Spinal cord (tissue), 10 donors: ENCODE data around the gene TBC1D8. TPM values are rescaled to one million over a fixed set of nuclear protein-coding genes. Genes with fewer than 3 reads are reported as not detected.

ENCODE experiments used
- DNase-seq, 6 donors: peaks; one replicate each; pipeline versions ENCODE4 v3.0.0 to v3.0.0-alpha.2; 2013 to 2015; ENCODE audit warnings: low spot score in 6 of 6, low read depth in 4 of 6
- H3K27ac ChIP-seq: one replicate; pipeline ENCODE4 v1.5.1; 2013; ENCODE audit warnings: low read depth, low read length, control low read depth
- H3K27me3 ChIP-seq: one replicate; pipeline ENCODE4 v1.6.1; 2013; ENCODE audit warnings: low read length; ENCODE audit not compliant: control insufficient read depth, insufficient read depth
- H3K36me3 ChIP-seq: one replicate; pipeline ENCODE4 v1.6.1; 2013; ENCODE audit warnings: low read length; ENCODE audit not compliant: control insufficient read depth, insufficient read depth
- H3K4me1 ChIP-seq: one replicate; pipeline ENCODE4 v1.6.1; 2013; ENCODE audit warnings: low read length; ENCODE audit not compliant: control insufficient read depth, insufficient read depth
- H3K4me3 ChIP-seq: one replicate; pipeline ENCODE4 v1.5.1; 2013; ENCODE audit warnings: low read depth, low read length, control low read depth
- H3K9me3 ChIP-seq: one replicate; pipeline ENCODE4 v1.6.1; 2013; ENCODE audit warnings: low read length; ENCODE audit not compliant: control insufficient read depth, insufficient read depth
- WGBS: methylation state at CpG from one replicate; pipeline ENCODE4 v1.1.5; 2013; ENCODE audit warnings: missing lambda C conversion rate; ENCODE audit not compliant: insufficient coverage; 5-methylcytosine and 5-hydroxymethylcytosine counted together
- polyA plus RNA-seq, 2 donors: library from polyadenylated mRNA; unstranded; fragments of 120-200 nt; gene quantifications; one replicate each; pipeline ENCODE4 v1.2.1, GENCODE V29; 2013; ENCODE audit not compliant: insufficient read length in 2 of 2
- total RNA-seq, 2 donors: library from RNA; depleted of rRNA in 1 of 2; stranded (reverse); fragments of 120-200 nt in 1 of 2; fragments of >200 nt in 1 of 2; gene quantifications; one replicate each; pipeline versions ENCODE4 v1.2.3 to v1.2.4, GENCODE V29; 2013 to 2014
- donor health status: healthy.

Gene TBC1D8
- total and polyA plus RNA-seq, 4 donors: 16.7 to 21.3 (median 18.0) TPM

- Histone ChIP-seq H3K4me3 (no peak overlapping the region), H3K27me3 (no peaks in the 10 kb centered on the region), H3K9me3 (no peaks in the 10 kb centered on the region), H3K36me3 (peaks cover 49% of the 10 kb centered on the region), H3K27ac (no peak overlapping the region), H3K4me1 (no peaks in the 10 kb centered on the region)
- WGBS: 43% methylated on average over 13 of the region's 16 CpGs
- peak in 2 of 6 donors; percentile 57 to 75 for DNase-seq
These were observed 172.5 kb downstream of the TBC1D8 start for GRCh38 chr2:100978582-100979191.

- no peak for DNase-seq
- Histone ChIP-seq H3K4me3 (no peak overlapping the region), H3K27me3 (no peaks in the 10 kb centered on the region), H3K9me3 (no peaks in the 10 kb centered on the region), H3K4me1 (no peaks in the 10 kb centered on the region), H3K27ac (no peak overlapping the region), H3K36me3 (peaks cover 47% of the 10 kb centered on the region)
- WGBS: 91% methylated on average over 11 of the region's 12 CpGs
These were observed 173.7 kb downstream of the TBC1D8 start for GRCh38 chr2:100977511-100977910.

DNA sequence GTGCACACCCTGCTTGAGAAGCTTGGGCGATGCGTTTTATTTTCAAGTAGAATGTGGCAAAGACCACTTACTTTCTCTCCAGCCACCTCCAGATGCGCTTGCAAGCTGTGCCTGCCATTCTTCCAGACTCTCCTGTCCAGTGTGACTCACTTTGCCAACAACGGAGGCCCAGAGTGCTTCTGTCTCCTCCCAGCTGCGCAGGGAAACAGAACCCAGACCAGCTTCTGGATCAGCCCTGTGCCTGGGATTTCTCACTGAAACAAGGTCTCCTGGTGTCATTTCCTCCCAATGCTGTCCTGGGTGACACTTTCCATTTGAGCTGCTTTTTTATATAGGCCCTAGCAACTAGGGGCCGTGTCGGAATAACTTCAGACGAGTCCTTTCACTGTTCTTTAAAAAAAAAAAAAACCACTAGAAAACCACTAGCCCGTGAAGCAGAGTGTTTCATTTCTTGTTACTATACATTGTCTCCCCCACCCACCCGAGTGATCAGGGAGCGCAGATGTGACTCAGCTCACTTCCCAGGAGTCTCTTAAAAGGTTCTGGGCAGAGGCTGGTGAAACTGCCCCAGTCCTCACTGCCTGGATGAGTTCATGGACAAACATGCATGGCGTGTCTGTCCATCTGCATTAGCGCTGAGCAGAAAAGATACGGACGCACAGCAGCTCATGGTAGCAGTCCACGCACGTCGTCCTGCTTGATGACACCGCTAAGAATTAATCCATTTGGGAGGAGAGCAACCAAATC lies 174.4 kb downstream of the TBC1D8 start:
- no peaks in the 10 kb centered on the region for H3K4me1 ChIP-seq
- H3K27ac ChIP-seq: no peak overlapping the region
- H3K9me3 ChIP-seq: no peaks in the 10 kb centered on the region
- DNase-seq: no peak
- H3K4me3 ChIP-seq: no peak overlapping the region
- 81% methylated on average over 15 of the region's 19 CpGs for WGBS
- peaks cover 43% of the 10 kb centered on the region for H3K36me3 ChIP-seq
- no peaks in the 10 kb centered on the region for H3K27me3 ChIP-seq

DNA sequence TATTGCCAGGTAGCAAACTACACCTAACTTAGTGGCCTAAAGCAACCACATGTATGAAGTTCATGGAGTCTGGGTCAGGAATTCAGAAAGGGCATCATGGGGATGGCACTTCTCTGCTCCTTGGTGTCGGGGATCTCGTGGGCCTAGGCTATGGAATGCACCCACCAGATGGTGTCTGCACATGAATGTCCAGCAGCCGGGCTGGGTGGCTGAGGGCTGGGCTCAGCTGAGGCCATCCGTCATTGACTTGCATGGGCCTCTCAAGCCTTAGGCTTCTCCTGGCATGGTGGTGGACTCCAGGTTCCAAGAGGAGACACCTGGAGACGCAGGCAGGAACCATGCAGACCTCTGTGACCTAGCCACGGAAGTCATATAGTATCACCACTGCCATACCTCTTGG lies 175.1 kb downstream of the TBC1D8 start:
- Histone ChIP-seq H3K4me1 (no peaks in the 10 kb centered on the region), H3K36me3 (peaks cover 48% of the 10 kb centered on the region), H3K4me3 (no peak overlapping the region), H3K27ac (no peak overlapping the region), H3K27me3 (no peaks in the 10 kb centered on the region), H3K9me3 (no peaks in the 10 kb centered on the region)
- DNase-seq: no peak
- WGBS: 82% methylated on average over 6 of the region's 6 CpGs

DNA sequence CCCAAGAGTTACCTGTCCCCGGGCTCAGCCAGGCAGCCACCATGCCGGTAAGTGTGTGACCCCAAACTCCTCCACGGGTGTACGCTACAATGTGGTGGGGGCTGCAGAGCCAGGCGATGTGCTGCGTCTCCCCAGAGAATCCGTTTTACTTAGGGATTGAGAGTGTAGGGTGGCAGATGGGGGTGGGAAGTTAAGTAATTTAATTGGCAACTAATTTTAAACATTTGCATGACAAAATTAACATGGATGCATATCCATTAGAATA lies 175.7 kb downstream of the TBC1D8 start:
- Histone ChIP-seq H3K27ac (no peak overlapping the region), H3K4me1 (no peaks in the 10 kb centered on the region), H3K4me3 (no peak overlapping the region), H3K27me3 (no peaks in the 10 kb centered on the region), H3K9me3 (no peaks in the 10 kb centered on the region), H3K36me3 (peaks cover 48% of the 10 kb centered on the region)
- 99% methylated on average over 4 of the region's 7 CpGs for WGBS
- DNase-seq: no peak

DNA sequence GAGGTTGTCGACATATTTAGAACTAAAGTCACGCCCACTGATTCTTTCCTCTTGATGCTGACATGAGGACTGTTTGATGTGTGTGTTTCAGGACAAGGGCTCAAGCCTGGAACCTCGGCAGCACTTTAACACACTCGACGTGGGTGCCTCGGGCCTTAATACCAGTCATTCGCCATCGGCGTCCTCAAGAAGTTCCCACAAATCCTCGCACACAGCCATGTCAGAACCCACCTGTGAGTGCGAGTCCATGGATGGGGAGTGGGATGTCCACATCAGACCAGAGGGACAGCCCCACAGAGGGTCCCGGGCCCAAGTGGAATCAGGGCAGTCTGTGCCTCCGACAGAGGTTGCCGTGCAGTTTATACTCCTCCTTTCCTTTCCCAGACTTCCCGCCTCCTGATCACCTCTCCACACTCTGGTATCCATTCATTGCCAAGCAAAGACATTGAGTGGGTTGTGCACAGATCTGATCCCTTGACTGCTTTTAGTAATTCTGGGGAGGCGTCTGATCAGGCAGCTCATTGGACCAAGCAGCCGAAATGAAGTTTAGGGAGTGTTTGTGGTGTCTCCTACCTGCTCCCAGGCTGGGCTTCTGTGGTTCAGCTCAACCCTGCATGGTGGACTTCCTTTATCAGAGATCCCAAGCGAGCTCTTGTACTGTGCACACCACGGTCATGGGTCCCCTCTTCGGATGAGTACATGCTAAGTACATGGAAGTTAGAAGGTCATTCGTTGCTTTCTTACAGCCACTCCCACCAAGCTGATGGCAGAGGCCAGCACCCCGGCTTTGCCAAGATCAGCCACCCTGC lies 176.3 kb downstream of the TBC1D8 start:
- Histone ChIP-seq H3K4me1 (no peaks in the 10 kb centered on the region), H3K27me3 (no peaks in the 10 kb centered on the region), H3K4me3 (no peak overlapping the region), H3K36me3 (peaks cover 52% of the 10 kb centered on the region), H3K27ac (no peak overlapping the region), H3K9me3 (no peaks in the 10 kb centered on the region)
- DNase-seq: no peak
- WGBS: 94% methylated on average over 17 of the region's 22 CpGs

- Histone ChIP-seq H3K4me3 (no peak overlapping the region), H3K36me3 (peaks cover 53% of the 10 kb centered on the region), H3K9me3 (no peaks in the 10 kb centered on the region), H3K4me1 (no peaks in the 10 kb centered on the region), H3K27me3 (no peaks in the 10 kb centered on the region), H3K27ac (no peak overlapping the region)
- WGBS: no CpG with 5 or more reads among the region's 7 CpGs
- no peak for DNase-seq
These were observed 178.7 kb downstream of the TBC1D8 start for GRCh38 chr2:100972452-100972851.

GRCh38 chr2:100971221-100971620 lies 180.0 kb downstream of the TBC1D8 start:
- no peaks in the 10 kb centered on the region for H3K27me3 ChIP-seq
- H3K4me1 ChIP-seq: no peaks in the 10 kb centered on the region
- H3K4me3 ChIP-seq: no peak overlapping the region
- no CpG with 5 or more reads among the region's 9 CpGs for WGBS
- H3K27ac ChIP-seq: no peak overlapping the region
- no peaks in the 10 kb centered on the region for H3K9me3 ChIP-seq
- peaks cover 50% of the 10 kb centered on the region for H3K36me3 ChIP-seq
- DNase-seq: no peak

DNA sequence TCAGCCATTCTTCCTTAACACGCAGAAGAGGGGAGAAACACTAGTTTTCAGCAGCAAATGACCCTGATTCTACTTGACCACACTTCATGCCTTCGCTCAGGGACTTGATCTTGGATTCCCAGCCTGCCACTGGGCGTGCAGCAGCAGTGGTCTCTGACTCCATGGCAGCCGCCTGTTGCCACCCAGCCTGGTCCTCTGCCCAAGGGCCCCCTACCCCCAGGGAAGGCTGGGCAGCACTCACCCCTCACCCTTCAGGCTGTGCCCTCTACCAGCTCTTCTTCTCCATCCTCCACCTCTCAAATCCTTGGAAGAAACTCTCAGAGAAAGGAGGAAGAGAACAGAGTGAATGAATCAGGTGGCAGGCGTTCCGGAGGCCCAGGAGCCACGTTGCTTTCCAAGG lies 181.2 kb downstream of the TBC1D8 start:
- DNase-seq: no peak
- WGBS: 89% methylated on average over 7 of the region's 7 CpGs
- Histone ChIP-seq H3K9me3 (no peaks in the 10 kb centered on the region), H3K27ac (no peak overlapping the region), H3K4me1 (no peaks in the 10 kb centered on the region), H3K36me3 (peaks cover 45% of the 10 kb centered on the region), H3K4me3 (no peak overlapping the region), H3K27me3 (no peaks in the 10 kb centered on the region)
